B cell (primary cell): ENCODE data around the gene ARAF. TPM values are rescaled to one million over a fixed set of nuclear protein-coding genes. Genes with fewer than 3 reads are reported as not detected.

ENCODE experiments used
- ATAC-seq: fragments of 200-7000 bp; cut with Tn5 transposase; one replicate; pipeline ENCODE4 v1.10.0; 2021; ENCODE audit warnings: low read depth, mild to moderate bottlenecking, moderate number of reproducible peaks, moderate library complexity
- CTCF ChIA-PET: fragments of 350-600 bp; sonication (Branson Sonifier 250); formaldehyde crosslinking; loops from one replicate; lab custom pipeline; 2021; ENCODE audit warnings: antibody characterized with exemption, inconsistent platforms; lab: Charles Lee
- POLR2A ChIA-PET: fragments of 350-600 bp; sonication (Branson Sonifier 250); formaldehyde crosslinking; loops from one replicate; lab custom pipeline; 2021; ENCODE audit warnings: antibody characterized with exemption; lab: Charles Lee
- DNase-seq: peaks from one replicate; pipeline ENCODE4 v3.0.0; 2013
- H2AFZ ChIP-seq: 2 replicates; pipeline ENCODE4 v1.6.1; 2012; ENCODE audit warnings: mild to moderate bottlenecking, low read depth, low read length; ENCODE audit not compliant: insufficient read depth, poor library complexity, severe bottlenecking
- H3K27ac ChIP-seq, 2 donors: 1 replicate in 1 of 2; 2 replicates in 1 of 2; pipeline ENCODE4 v1.5.1; 2012 to 2013; ENCODE audit warnings: low read length in 2 of 2, mild to moderate bottlenecking in 2 of 2, moderate library complexity in 1 of 2
- H3K27me3 ChIP-seq, 4 experiments: fragments of 200-600 bp in 1 of 4; sonication (generic) in 1 of 4; replicated peaks in 1 of 4; 1 replicate in 2 of 4; 2 replicates in 2 of 4; pipeline versions ENCODE4 v1.6.1 to v1.7.0; 2013 to 2016; ENCODE audit warnings: low read length in 3 of 4, mild to moderate bottlenecking in 2 of 4, mixed read lengths in 1 of 4, moderate library complexity in 1 of 4; ENCODE audit not compliant: insufficient read depth in 4 of 4, control insufficient read depth in 3 of 4; ENCODE audit errors: control extremely low read depth in 1 of 4
- H3K36me3 ChIP-seq, 2 experiments: replicated peaks in 1 of 2; 1 replicate in 1 of 2; 2 replicates in 1 of 2; pipeline versions ENCODE4 v1.6.1 to v1.7.1; 2013; ENCODE audit warnings: low read length in 1 of 2; ENCODE audit not compliant: insufficient read depth in 2 of 2, control insufficient read depth in 1 of 2; ENCODE audit errors: control extremely low read depth in 1 of 2, extremely low read depth in 1 of 2
- H3K4me1 ChIP-seq, 2 donors: fragments of 200-600 bp in 1 of 2; sonication (generic) in 1 of 2; 1 replicate in 1 of 2; 2 replicates in 1 of 2; pipeline versions ENCODE4 v1.5.1 to v1.6.1; 2013 to 2017; ENCODE audit warnings: low read length in 2 of 2; ENCODE audit not compliant: control insufficient read depth in 2 of 2, insufficient read depth in 2 of 2
- H3K4me2 ChIP-seq: replicated peaks from 2 replicates; pipeline ENCODE3; 2012; ENCODE audit warnings: mild to moderate bottlenecking, low read depth, low read length; ENCODE audit not compliant: poor library complexity, severe bottlenecking
- H3K4me3 ChIP-seq, 5 experiments: fragments of 200-600 bp in 1 of 5; sonication (generic) in 1 of 5; 1 replicate in 3 of 5; 2 replicates in 2 of 5; pipeline versions ENCODE4 v1.5.1 to v1.7.0; 2011 to 2016; ENCODE audit warnings: low read length in 4 of 5, mild to moderate bottlenecking in 4 of 5, low read depth in 2 of 5, control low read depth in 1 of 5, moderate library complexity in 1 of 5; ENCODE audit not compliant: insufficient read depth in 1 of 5; ENCODE audit errors: control extremely low read depth in 1 of 5, extremely low read depth in 1 of 5
- H3K79me2 ChIP-seq: fragments of 200-600 bp; sonication (generic); one replicate; pipeline ENCODE4 v1.6.0; 2016; ENCODE audit warnings: low read length; ENCODE audit not compliant: control insufficient read depth, insufficient read depth
- H3K9ac ChIP-seq: fragments of 200-600 bp; sonication (generic); 2 replicates; pipeline ENCODE4 v1.6.1; 2017; ENCODE audit warnings: mild to moderate bottlenecking, low read length, moderate library complexity
- H3K9me3 ChIP-seq, 3 donors: one replicate each; pipeline versions ENCODE4 v1.6.1 to v1.7.1; 2013; ENCODE audit warnings: low read length in 2 of 3; ENCODE audit not compliant: control insufficient read depth in 2 of 3, insufficient read depth in 1 of 3; ENCODE audit errors: control extremely low read depth in 1 of 3
- H4K20me1 ChIP-seq: 2 replicates; pipeline ENCODE4 v1.6.0; 2012; ENCODE audit warnings: mild to moderate bottlenecking, low read length; ENCODE audit not compliant: insufficient read depth, control insufficient read depth, poor library complexity, severe bottlenecking
- H3K27ac Mint-ChIP-seq: one replicate; pipeline ENCODE4 v1.8.0; 2021; ENCODE audit warnings: mixed read lengths
- H3K27me3 Mint-ChIP-seq: one replicate; pipeline ENCODE4 v1.8.0; 2021; ENCODE audit warnings: mixed read lengths
- H3K4me1 Mint-ChIP-seq: one replicate; pipeline ENCODE4 v1.8.0; 2021; ENCODE audit warnings: mixed read lengths
- H3K4me3 Mint-ChIP-seq: one replicate; pipeline ENCODE4 v1.8.0; 2021; ENCODE audit warnings: mixed read lengths
- H3K9me3 Mint-ChIP-seq: one replicate; pipeline ENCODE4 v1.8.0; 2022; ENCODE audit warnings: mixed read lengths; ENCODE audit not compliant: insufficient read depth
- CTCF ChIP-seq: fragments of 200-600 bp; IDR thresholded peaks from one replicate; pipeline ENCODE4 v1.8.0; 2022; ENCODE audit warnings: antibody characterized with exemption, mild to moderate bottlenecking
- EZH2 ChIP-seq: IDR thresholded peaks from 2 replicates; pipeline ENCODE4 v1.6.1; 2012; ENCODE audit warnings: borderline replicate concordance, low read depth, mild to moderate bottlenecking, moderate library complexity, low read length; ENCODE audit not compliant: insufficient read depth, poor library complexity, severe bottlenecking
- WGBS: methylation state at CpG from one replicate; pipeline ENCODE4 v1.1.5; 2013; ENCODE audit warnings: missing lambda C conversion rate; ENCODE audit not compliant: insufficient coverage; 5-methylcytosine and 5-hydroxymethylcytosine counted together
- intact Hi-C: fragments of 100-400 bp; cut with micrococcal nuclease; formaldehyde crosslinking; loops from one replicate; pipeline ENCODE4 v1.10.0; 2022
- polyA plus RNA-seq: library from polyadenylated mRNA; depleted of rRNA; stranded (reverse); fragments of >200 nt; gene quantifications from 2 replicates; pipeline ENCODE4 v1.2.3, GENCODE V29; 2012
- total RNA-seq, 2 donors: library from RNA; stranded (reverse); fragments of 120-200 nt in 1 of 2; gene quantifications; 1 replicate in 1 of 2; 2 replicates in 1 of 2; pipeline versions ENCODE4 v1.2.3 to v1.2.4, GENCODE V29; 2013 to 2022

ARAF gene
- total and polyA plus RNA-seq, 2 donors (not counting 1 experiment from before 2014, with no cell fraction given) = 97.9 to 127 TPM

- Histone ChIP-seq H3K36me3 (no peaks in the 10 kb centered on the region), H3K4me1 (no peaks in the 10 kb centered on the region), H3K9me3 (no peaks in the 10 kb centered on the region), H3K79me2 (no peaks in the 10 kb centered on the region), H4K20me1 (no peaks in the 10 kb centered on the region), H3K27me3 (no peaks in the 10 kb centered on the region), H3K4me2 (no peak overlapping the region), H2AFZ (no peak overlapping the region), H3K27ac (no peak overlapping the region), H3K9ac (no peak overlapping the region), H3K4me3 (no peak overlapping the region)
- WGBS = 86% methylated on average over 5 of the region's 5 CpGs
- ATAC-seq (no peak), DNase-seq (no peak)
- no peak for TF ChIP-seq CTCF
- no peak for TF ChIP-seq EZH2
- CTCF ChIA-PET = no interaction called here
- no peak overlapping the region for H3K4me3 Mint-ChIP-seq
- intact Hi-C loops = no loop called here
- H3K9me3 Mint-ChIP-seq = no peaks in the 10 kb centered on the region
- H3K27ac Mint-ChIP-seq = no peak overlapping the region
- H3K27me3 Mint-ChIP-seq = no peaks in the 10 kb centered on the region
- H3K4me1 Mint-ChIP-seq = no peaks in the 10 kb centered on the region
- POLR2A ChIA-PET = no interaction called here
Observed at GRCh38 chrX:47590984-47591383, 30.0 kb downstream of the ARAF start.

GRCh38 chrX:47593522-47593921, 32.5 kb downstream of the ARAF start:
- H3K27me3 Mint-ChIP-seq = peaks cover 10% of the 10 kb centered on the region
- no CpG with 5 or more reads among the region's 4 CpGs for WGBS
- Histone ChIP-seq H3K79me2 (no peaks in the 10 kb centered on the region), H2AFZ (no peak overlapping the region), H3K4me3 (no peak overlapping the region), H3K27ac (no peak overlapping the region), H3K27me3 (no peaks in the 10 kb centered on the region), H3K4me1 (no peaks in the 10 kb centered on the region), H3K36me3 (no peaks in the 10 kb centered on the region), H3K9ac (no peak overlapping the region), H3K4me2 (no peak overlapping the region), H3K9me3 (peaks cover 0 to 5% (median 5%) of the 10 kb centered on the region in 3 donors), H4K20me1 (no peaks in the 10 kb centered on the region)
- no peak for DNase-seq
- no peaks in the 10 kb centered on the region for H3K4me1 Mint-ChIP-seq
- no peak overlapping the region for H3K4me3 Mint-ChIP-seq
- H3K27ac Mint-ChIP-seq = no peak overlapping the region
- TF ChIP-seq EZH2 (no peak), CTCF (no peak)
- peaks cover 10% of the 10 kb centered on the region for H3K9me3 Mint-ChIP-seq
- CTCF ChIA-PET = no interaction called here
- ATAC-seq = no peak
- intact Hi-C loops = no loop called here
- POLR2A ChIA-PET = no interaction called here
